SKM-1 treated with dmso at 0.1 percent for 144 hours (cell line): ENCODE measurements around the gene CD48.
"Not testable (repeated sequence)": the region's sequence is repeated elsewhere in the genome, so short reads cannot be mapped to it uniquely, and the experiment has no call there.

Source experiments
- DNase-seq: peaks from one replicate; lab custom pipeline; 2025; ENCODE audit not compliant: unreplicated experiment; lab: John Stamatoyannopoulos, UW

CD48 gene

GRCh38 chr1:160742428-160743127 is 31.0 kb upstream of the CD48 start:
- no peak for DNase-seq

GRCh38 chr1:160741612-160742348 is 30.2 kb upstream of the CD48 start:
- DNase-seq, result no peak

- DNase-seq, result no peak
Observed at GRCh38 chr1:160741092-160741501, 29.5 kb upstream of the CD48 start.

GRCh38 chr1:160740133-160740688 is 28.6 kb upstream of the CD48 start:
- DNase-seq, result no peak

- peak; percentile 94 for DNase-seq
Observed at GRCh38 chr1:160739098-160739511, 27.5 kb upstream of the CD48 start, which contains the start of gene SLAMF7. TSS of gene SLAMF7 (plus strand) at chr1:160739247. CDS start at chr1:160739302, 55 bp downstream.

- no peak for DNase-seq
Observed at GRCh38 chr1:160738271-160738670, 26.6 kb upstream of the CD48 start.

- DNase-seq, result no peak
Observed at GRCh38 chr1:160734301-160734700, 22.7 kb upstream of the CD48 start.

GRCh38 chr1:160733898-160734297 is 22.3 kb upstream of the CD48 start:
- no peak for DNase-seq

GRCh38 chr1:160731990-160732389 is 20.4 kb upstream of the CD48 start:
- DNase-seq, result no peak

GRCh38 chr1:160731564-160731963 is 19.9 kb upstream of the CD48 start:
- DNase-seq, result not testable (repeated sequence)

- no peak for DNase-seq
Observed at GRCh38 chr1:160727316-160727640, 15.7 kb upstream of the CD48 start.

GRCh38 chr1:160726498-160727315 is 15.1 kb upstream of the CD48 start:
- DNase-seq, result peak; percentile 79

GRCh38 chr1:160726114-160726497 is 14.5 kb upstream of the CD48 start:
- DNase-seq, result no peak

- no peak for DNase-seq
Observed at GRCh38 chr1:160724465-160725242, 13.0 kb upstream of the CD48 start.

GRCh38 chr1:160723332-160723731 is 11.7 kb upstream of the CD48 start:
- DNase-seq, result no peak

GRCh38 chr1:160722726-160723125 is 11.1 kb upstream of the CD48 start:
- DNase-seq, result no peak

- no peak for DNase-seq
Observed at GRCh38 chr1:160721473-160721872, 9.9 kb upstream of the CD48 start.

GRCh38 chr1:160720356-160721085 is 8.9 kb upstream of the CD48 start:
- no peak for DNase-seq

GRCh38 chr1:160718210-160718609 is 6.6 kb upstream of the CD48 start:
- DNase-seq, result no peak

GRCh38 chr1:160717306-160717705 is 5.7 kb upstream of the CD48 start:
- no peak for DNase-seq
